HG02852 (cell line): ENCODE results near the gene CRCP.

Experiments
- ATAC-seq: cut with Tn5 transposase; IDR thresholded peaks from one replicate; pipeline ENCODE4 v1.9.1; 2021; ENCODE audit warnings: mild to moderate bottlenecking, moderate library complexity; ENCODE audit not compliant: unreplicated experiment

Gene CRCP

GRCh38 chr7:66186991-66187390, 72.3 kb downstream of the CRCP start:
- ATAC-seq = no peak

DNA sequence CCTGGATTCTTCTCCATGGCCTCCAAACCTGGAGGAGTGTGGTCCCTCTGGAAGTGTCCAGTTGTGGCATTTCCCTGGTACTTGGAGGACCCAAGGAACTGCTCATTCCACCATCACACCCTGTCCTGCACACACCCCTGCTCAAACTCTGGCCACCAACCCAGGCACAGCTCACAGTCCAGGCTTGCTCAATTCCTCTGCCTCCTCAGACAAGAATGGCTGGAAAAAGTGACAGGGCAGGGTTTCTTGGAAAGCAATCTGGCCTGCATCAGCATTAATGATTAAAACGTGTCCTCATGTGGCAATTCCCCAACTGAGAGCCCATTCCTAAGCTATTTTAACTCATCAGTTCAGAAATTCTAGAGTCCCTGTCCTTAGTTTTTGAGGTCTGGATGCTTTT, 73.3 kb downstream of the CRCP start:
- no peak for ATAC-seq

GRCh38 chr7:66188645-66189044, 74.0 kb downstream of the CRCP start:
- no peak for ATAC-seq

GRCh38 chr7:66189695-66190503, 75.3 kb downstream of the CRCP start:
- ATAC-seq = no peak

DNA sequence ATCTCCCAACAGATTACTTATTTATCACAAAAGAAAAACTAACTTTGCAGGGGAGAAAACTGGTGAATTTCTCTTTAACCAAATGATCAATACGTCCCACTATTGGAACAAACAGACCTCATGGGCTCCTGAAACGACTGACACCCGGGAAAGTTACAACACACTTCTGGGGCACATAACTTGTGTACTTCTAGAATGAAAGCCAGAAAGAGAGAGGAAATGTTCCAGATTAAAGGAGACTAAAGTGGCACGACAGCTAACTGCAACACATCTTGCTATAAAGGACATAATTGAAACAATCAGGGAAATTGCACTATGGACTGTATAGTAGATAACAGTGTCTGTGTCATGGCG, 75.8 kb downstream of the CRCP start:
- ATAC-seq = no peak

- ATAC-seq = no peak
Observed at GRCh38 chr7:66193146-66193725, 78.6 kb downstream of the CRCP start.

DNA sequence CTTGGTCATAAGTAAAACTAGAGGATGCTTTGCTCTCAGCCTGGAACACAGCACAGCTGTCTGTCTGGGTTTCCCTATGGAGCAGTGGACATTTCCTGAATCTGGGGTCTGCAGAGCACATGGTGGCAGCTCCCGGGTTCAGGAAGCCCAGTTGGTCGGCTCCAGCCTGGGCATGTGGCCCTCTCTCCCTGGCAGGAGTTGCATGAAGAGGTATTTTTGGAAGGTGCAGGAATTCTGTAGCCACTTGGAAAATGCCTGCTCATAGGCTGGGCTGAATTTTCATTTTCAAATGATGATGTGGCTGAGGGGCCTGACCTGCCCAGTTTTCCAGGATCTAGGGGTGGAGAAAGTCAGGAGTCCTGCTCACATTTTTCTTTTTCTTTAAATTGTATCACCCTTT, 83.8 kb downstream of the CRCP start:
- no peak for ATAC-seq

DNA sequence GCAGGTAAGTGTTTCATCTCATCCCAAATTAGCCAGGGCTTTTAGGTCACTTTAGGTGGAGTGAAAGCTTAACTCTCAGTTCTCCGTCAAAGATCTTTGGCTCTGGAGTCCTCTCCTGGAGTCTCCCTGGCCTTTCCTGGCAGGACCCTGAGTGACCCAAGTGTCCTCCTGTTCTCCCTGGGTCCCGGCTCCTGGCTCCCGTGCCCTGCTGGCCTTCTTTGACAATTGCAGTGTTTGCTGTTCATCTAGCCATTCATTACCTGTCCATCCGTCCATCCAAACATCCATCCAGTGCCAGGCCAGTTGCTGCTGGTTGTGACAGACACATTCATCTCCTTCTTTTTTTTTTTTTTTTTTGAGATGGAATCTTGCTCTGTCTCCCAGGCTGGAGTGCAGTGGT, 84.3 kb downstream of the CRCP start:
- ATAC-seq = no peak

GRCh38 chr7:66202441-66202840, 87.8 kb downstream of the CRCP start:
- no peak for ATAC-seq
